GM21529 (cell line): Measurements from ENCODE around the gene SLC37A4.

Source experiments
- ATAC-seq: cut with Tn5 transposase; IDR thresholded peaks from one replicate; pipeline ENCODE4 v1.9.1; 2021; ENCODE audit not compliant: unreplicated experiment

Gene SLC37A4

GRCh38 chr11:118979434-118979833 lies 51.2 kb downstream of the SLC37A4 start:
- no peak for ATAC-seq

GRCh38 chr11:118975771-118976709 lies 54.6 kb downstream of the SLC37A4 start:
- no peak for ATAC-seq
